Mesenchymal stem cell (in vitro differentiated cells and primary cell): ENCODE measurements around the gene VPS33A.

Experiments used
- DNase-seq: peaks from one replicate; pipeline ENCODE4 v3.0.0-alpha.2; 2013
- H2AFZ ChIP-seq: one replicate; pipeline ENCODE4 v1.6.1; 2013; ENCODE audit warnings: low read depth, mild to moderate bottlenecking, control low read depth, inconsistent platforms, low read length, moderate library complexity
- H2AK5ac ChIP-seq: 2 replicates; pipeline ENCODE4 v1.6.1; 2013; ENCODE audit warnings: low read length, moderate library complexity, mild to moderate bottlenecking, inconsistent platforms; ENCODE audit not compliant: severe bottlenecking
- H2BK120ac ChIP-seq: one replicate; pipeline ENCODE4 v1.6.1; 2013; ENCODE audit warnings: low read depth, mild to moderate bottlenecking, inconsistent platforms, low read length, moderate library complexity
- H2BK12ac ChIP-seq, 2 experiments: one replicate each; pipeline ENCODE4 v1.6.1; 2013; ENCODE audit warnings: inconsistent platforms in 2 of 2, low read length in 2 of 2, mild to moderate bottlenecking in 2 of 2, moderate library complexity in 2 of 2, control low read depth in 1 of 2
- H2BK15ac ChIP-seq: one replicate; pipeline ENCODE4 v1.6.1; 2013; ENCODE audit warnings: mild to moderate bottlenecking, low read depth, inconsistent platforms; ENCODE audit not compliant: poor library complexity, severe bottlenecking
- H2BK5ac ChIP-seq: 2 replicates; pipeline ENCODE4 v1.6.1; 2013; ENCODE audit warnings: low read depth, mild to moderate bottlenecking, low read length, control low read depth, inconsistent platforms; ENCODE audit not compliant: poor library complexity, severe bottlenecking
- H3K14ac ChIP-seq, 2 experiments: one replicate each; pipeline ENCODE4 v1.6.1; 2013; ENCODE audit warnings: inconsistent platforms in 2 of 2, low read length in 2 of 2, control low read depth in 1 of 2, mild to moderate bottlenecking in 1 of 2, moderate library complexity in 1 of 2
- H3K18ac ChIP-seq, 2 experiments: one replicate each; pipeline ENCODE4 v1.6.1; 2013; ENCODE audit warnings: inconsistent platforms in 2 of 2, low read length in 2 of 2, control low read depth in 1 of 2, low read depth in 1 of 2, mild to moderate bottlenecking in 1 of 2
- H3K23ac ChIP-seq, 2 experiments: one replicate each; pipeline ENCODE4 v1.6.1; 2013; ENCODE audit warnings: inconsistent platforms in 2 of 2, low read length in 2 of 2, mild to moderate bottlenecking in 2 of 2, moderate library complexity in 2 of 2, control low read depth in 1 of 2
- H3K27ac ChIP-seq: 2 replicates; pipeline ENCODE4 v1.5.1; 2013; ENCODE audit warnings: mild to moderate bottlenecking, moderate library complexity, low read length, control low read depth, inconsistent platforms; ENCODE audit not compliant: poor library complexity, severe bottlenecking
- H3K27me3 ChIP-seq, 2 experiments: 2 replicates each; pipeline versions ENCODE4 v1.6.1 to v1.7.0; 2013; ENCODE audit warnings: low read length in 2 of 2, mild to moderate bottlenecking in 2 of 2, moderate library complexity in 2 of 2, control low read depth in 1 of 2, inconsistent platforms in 1 of 2; ENCODE audit not compliant: control insufficient read depth in 1 of 2, insufficient read depth in 1 of 2
- H3K36me3 ChIP-seq, 2 experiments: 2 replicates each; pipeline versions ENCODE4 v1.6.1 to v1.7.0; 2013; ENCODE audit warnings: low read length in 2 of 2, control low read depth in 1 of 2, inconsistent platforms in 1 of 2, low read depth in 1 of 2, mild to moderate bottlenecking in 1 of 2; ENCODE audit not compliant: insufficient read depth in 2 of 2, control insufficient read depth in 1 of 2
- H3K4ac ChIP-seq, 2 experiments: one replicate each; pipeline ENCODE4 v1.6.1; 2013; ENCODE audit warnings: inconsistent platforms in 2 of 2, low read length in 2 of 2, mild to moderate bottlenecking in 2 of 2, moderate library complexity in 2 of 2, control low read depth in 1 of 2, low read depth in 1 of 2
- H3K4me1 ChIP-seq: 2 replicates; pipeline ENCODE4 v1.6.1; 2013; ENCODE audit warnings: low read depth, low read length, control low read depth; ENCODE audit not compliant: control insufficient read depth, insufficient read depth
- H3K4me2 ChIP-seq: 2 replicates; pipeline ENCODE4 v1.6.1; 2013; ENCODE audit warnings: low read length, mild to moderate bottlenecking, inconsistent platforms; ENCODE audit not compliant: poor library complexity, severe bottlenecking
- H3K4me3 ChIP-seq, 2 experiments: 2 replicates each; pipeline versions ENCODE4 v1.5.1 to v1.7.0; 2013; ENCODE audit warnings: low read length in 2 of 2, mild to moderate bottlenecking in 2 of 2, control low read depth in 1 of 2, low read depth in 1 of 2; ENCODE audit not compliant: insufficient read depth in 1 of 2
- H3K79me1 ChIP-seq: replicated peaks from 2 replicates; pipeline ENCODE4 v1.6.1; 2013; ENCODE audit warnings: mild to moderate bottlenecking, control low read depth, low read length, inconsistent platforms; ENCODE audit not compliant: poor library complexity, severe bottlenecking
- H3K9ac ChIP-seq: 2 replicates; pipeline ENCODE4 v1.7.0; 2013; ENCODE audit warnings: mild to moderate bottlenecking, low read length, moderate library complexity
- H3K9me3 ChIP-seq: 2 replicates; pipeline ENCODE4 v1.7.0; 2013; ENCODE audit warnings: mild to moderate bottlenecking, low read length; ENCODE audit not compliant: control insufficient read depth
- H4K8ac ChIP-seq: one replicate; pipeline ENCODE4 v1.6.1; 2013; ENCODE audit warnings: inconsistent platforms, mild to moderate bottlenecking, low read length, moderate library complexity
- H4K91ac ChIP-seq: one replicate; pipeline ENCODE4 v1.6.1; 2013; ENCODE audit warnings: mild to moderate bottlenecking, low read length, inconsistent platforms
- WGBS: methylation state at CpG from one replicate; pipeline ENCODE4 v1.1.7; 2013; ENCODE audit warnings: mixed read lengths; 5-methylcytosine and 5-hydroxymethylcytosine counted together

VPS33A gene

GRCh38 chr12:122202017-122202416 is 64.3 kb downstream of the VPS33A start:
- H3K9ac ChIP-seq, result no peak overlapping the region
- no peak overlapping the region for H2BK120ac ChIP-seq
- peaks cover 4 to 10% of the 10 kb centered on the region in 2 experiments for H3K36me3 ChIP-seq
- no peak for DNase-seq
- peaks cover 23% of the 10 kb centered on the region for H3K4me1 ChIP-seq
- H4K91ac ChIP-seq, result no peak overlapping the region
- no peak overlapping the region for H2AK5ac ChIP-seq
- no peak overlapping the region for H3K14ac ChIP-seq
- H3K27me3 ChIP-seq, result peaks cover 12 to 64% of the 10 kb centered on the region in 2 experiments
- no peak overlapping the region for H3K4me3 ChIP-seq
- H3K4me2 ChIP-seq, result no peak overlapping the region
- no peaks in the 10 kb centered on the region for H3K9me3 ChIP-seq
- no peak overlapping the region for H2AFZ ChIP-seq
- no peaks in the 10 kb centered on the region for H3K79me1 ChIP-seq
- H3K4ac ChIP-seq, result no peak overlapping the region
- 98% methylated on average over 5 of the region's 6 CpGs for WGBS
- no peak overlapping the region for H3K18ac ChIP-seq
- no peak overlapping the region for H3K23ac ChIP-seq
- no peak overlapping the region for H2BK15ac ChIP-seq
- no peak overlapping the region for H2BK5ac ChIP-seq
- H4K8ac ChIP-seq, result no peak overlapping the region
- H2BK12ac ChIP-seq, result no peak overlapping the region
- H3K27ac ChIP-seq, result no peak overlapping the region

- WGBS, result 93% methylated on average over 5 of the region's 5 CpGs
- H3K4me3 ChIP-seq, result no peak overlapping the region
- DNase-seq, result no peak
- H2BK120ac ChIP-seq, result no peak overlapping the region
- H3K27me3 ChIP-seq, result peaks cover 12 to 67% of the 10 kb centered on the region in 2 experiments
- H3K18ac ChIP-seq, result no peak overlapping the region
- no peak overlapping the region for H3K4ac ChIP-seq
- H3K9ac ChIP-seq, result no peak overlapping the region
- H2AK5ac ChIP-seq, result no peak overlapping the region
- no peak overlapping the region for H2AFZ ChIP-seq
- H3K79me1 ChIP-seq, result no peaks in the 10 kb centered on the region
- H3K4me2 ChIP-seq, result no peak overlapping the region
- no peak overlapping the region for H4K8ac ChIP-seq
- no peak overlapping the region for H2BK5ac ChIP-seq
- H3K36me3 ChIP-seq, result peaks cover 0 to 4% of the 10 kb centered on the region in 2 experiments
- no peak overlapping the region for H4K91ac ChIP-seq
- H3K23ac ChIP-seq, result no peak overlapping the region
- H3K27ac ChIP-seq, result no peak overlapping the region
- H2BK12ac ChIP-seq, result no peak overlapping the region
- H3K4me1 ChIP-seq, result peaks cover 23% of the 10 kb centered on the region
- H3K9me3 ChIP-seq, result peaks cover under 1% of the 10 kb centered on the region
- no peak overlapping the region for H2BK15ac ChIP-seq
- no peak overlapping the region for H3K14ac ChIP-seq
Measured at GRCh38 chr12:122201381-122201780, 64.9 kb downstream of the VPS33A start.

DNA sequence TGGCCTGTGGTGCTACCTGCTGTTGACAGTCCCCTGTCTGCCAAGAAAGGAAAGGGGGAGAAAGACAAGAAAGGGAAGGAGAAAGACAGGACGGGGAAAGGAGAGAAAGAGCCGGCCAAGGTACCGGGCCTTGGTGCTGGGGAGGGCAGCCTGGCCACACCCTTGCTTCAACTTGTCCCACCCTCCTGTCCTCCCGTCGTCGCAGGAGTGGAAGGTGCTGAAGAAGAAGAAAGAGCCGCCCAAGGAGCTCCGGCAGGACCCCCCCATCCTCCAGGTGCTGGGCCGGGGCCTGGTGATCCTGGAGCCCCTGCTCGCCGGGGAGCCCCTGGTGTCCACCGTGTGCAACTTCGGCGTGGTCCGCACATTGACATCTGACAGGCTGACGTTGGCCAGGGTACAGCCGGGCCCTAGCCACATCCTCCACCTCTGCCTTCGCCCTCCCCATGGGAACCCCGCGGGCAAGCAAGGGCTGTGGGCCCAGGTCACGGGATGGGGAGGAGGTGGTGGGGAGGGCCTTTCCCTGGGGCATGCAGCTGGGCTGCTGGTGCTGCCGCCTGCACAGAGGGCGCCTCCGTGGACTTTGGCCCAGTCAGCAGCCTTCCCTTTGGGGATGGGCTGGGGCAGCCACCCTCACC is 65.6 kb downstream of the VPS33A start:
- WGBS, result 78% methylated on average over 17 of the region's 24 CpGs
- DNase-seq, result no peak
- Histone ChIP-seq H3K14ac (no peak overlapping the region), H3K9me3 (peaks cover 8% of the 10 kb centered on the region), H3K23ac (no peak overlapping the region), H2BK5ac (no peak overlapping the region), H3K36me3 (no peaks in the 10 kb centered on the region), H3K18ac (no peak overlapping the region), H2BK120ac (no peak overlapping the region), H2AFZ (no peak overlapping the region), H4K91ac (peak overlapping the region; percentile 35), H3K4ac (no peak overlapping the region), H3K4me2 (no peak overlapping the region), H3K79me1 (no peaks in the 10 kb centered on the region), H3K27ac (no peak overlapping the region), H4K8ac (no peak overlapping the region), H3K4me1 (peaks cover 23% of the 10 kb centered on the region), H3K4me3 (peak overlapping the region in 1 of 2 experiments; percentile 22), H3K27me3 (peaks cover 12 to 65% of the 10 kb centered on the region in 2 experiments), H2BK12ac (no peak overlapping the region), H2AK5ac (no peak overlapping the region), H2BK15ac (no peak overlapping the region), H3K9ac (no peak overlapping the region)

GRCh38 chr12:122199484-122200355 is 66.6 kb downstream of the VPS33A start:
- WGBS, result 91% methylated on average over 29 of the region's 29 CpGs

More at GRCh38 chr12:122199484-122200355, 66.6 kb downstream of the VPS33A start:
- Histone ChIP-seq H3K9me3 (peaks cover 14% of the 10 kb centered on the region), H3K4ac (no peak overlapping the region), H3K36me3 (no peaks in the 10 kb centered on the region), H3K4me3 (no peak overlapping the region), H2BK15ac (no peak overlapping the region), H3K18ac (no peak overlapping the region), H3K9ac (no peak overlapping the region), H2BK120ac (no peak overlapping the region), H3K14ac (no peak overlapping the region), H2BK12ac (no peak overlapping the region), H3K4me1 (peaks cover 20% of the 10 kb centered on the region), H3K27me3 (peaks cover 3 to 56% of the 10 kb centered on the region in 2 experiments), H3K4me2 (no peak overlapping the region), H3K27ac (no peak overlapping the region), H2AK5ac (no peak overlapping the region), H2BK5ac (no peak overlapping the region), H4K8ac (no peak overlapping the region), H3K79me1 (no peaks in the 10 kb centered on the region), H4K91ac (no peak overlapping the region), H3K23ac (no peak overlapping the region), H2AFZ (no peak overlapping the region)
- DNase-seq, result no peak
